Stimulated activated CD4-positive, alpha-beta T cell treated with anti-CD3 and anti-CD28 coated beads, Interleukin-12 subunit alpha, Interleukin-12 subunit beta, amount 100 ng/mL, for 48 hours (primary cell): ENCODE data around the gene ADAMTS2.

Experiments used
- DNase-seq, 3 donors: peaks; one replicate each; pipeline ENCODE4 v3.0.0-alpha.2; 2020; ENCODE audit warnings: low read depth in 2 of 3, low spot score in 1 of 3

ADAMTS2 gene

DNA sequence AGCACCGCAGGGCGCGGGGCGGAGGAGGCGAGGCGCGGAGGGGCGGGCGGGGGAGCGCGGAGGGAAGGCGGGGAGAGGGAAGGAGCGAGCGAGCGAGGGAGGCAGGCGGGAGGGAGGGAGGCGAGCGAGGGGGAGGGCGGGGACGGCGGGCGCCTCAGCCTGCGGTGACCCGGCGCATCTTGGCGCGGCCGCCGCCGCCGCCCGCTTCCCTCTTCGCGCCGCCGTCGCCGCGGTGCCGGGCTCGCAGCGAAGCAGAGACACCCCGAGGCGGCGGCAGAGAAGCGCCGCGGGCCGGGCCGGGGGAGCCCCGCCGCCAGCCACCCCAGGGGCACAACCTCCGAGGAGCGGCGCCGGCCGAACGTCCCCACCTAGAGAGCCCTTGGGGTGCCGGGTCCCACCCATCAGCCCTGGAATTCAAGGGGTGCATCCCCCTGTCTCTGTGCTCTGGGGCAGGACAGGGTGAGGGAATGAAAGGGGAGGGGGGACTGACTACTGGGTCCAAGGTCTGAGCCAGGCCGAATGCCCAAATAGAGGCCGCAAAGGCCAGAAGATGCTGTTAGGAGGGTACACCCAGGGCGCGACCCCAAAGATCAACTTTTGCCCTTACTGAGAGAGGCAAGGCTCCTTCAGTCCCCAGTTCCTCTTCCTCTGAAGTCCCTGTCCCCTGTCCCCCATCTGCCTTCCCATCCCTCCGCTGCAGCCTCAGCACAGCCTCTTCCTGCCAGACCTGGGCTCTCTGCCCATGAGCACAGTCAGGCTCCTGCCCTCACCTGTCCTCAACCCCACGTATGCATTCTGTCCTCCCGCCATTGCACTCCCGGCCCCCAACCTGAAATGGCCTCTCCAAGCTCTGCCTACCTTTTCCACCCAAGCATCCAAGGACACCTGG is at the start of gene ADAMTS2:
Gene ADAMTS2 (minus strand): TSS at position 29 of the 889 bp plus-strand sequence. CDS start 133 bp downstream, outside the sequence.
- DNase-seq = no peak

DNA sequence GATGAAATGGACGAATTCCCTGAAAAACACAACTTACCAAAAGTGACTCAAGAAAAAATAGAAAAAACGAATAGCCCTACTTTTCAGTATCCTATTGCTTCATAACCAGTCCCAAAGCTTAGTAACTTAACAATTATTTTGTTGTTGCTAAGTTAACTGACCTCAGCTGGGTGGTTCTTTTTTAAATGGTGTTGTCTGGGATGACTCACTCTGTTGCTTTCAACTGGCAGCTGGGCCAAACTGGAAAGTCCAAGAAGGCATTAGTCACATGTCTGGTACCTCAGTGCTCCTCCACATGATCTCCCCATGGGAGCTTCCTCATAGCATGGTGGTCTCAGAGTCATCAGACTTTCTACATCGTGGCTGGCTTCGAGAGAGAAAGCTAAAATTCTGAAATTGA is 47.8 kb upstream of the ADAMTS2 start:
- DNase-seq = no peak

DNA sequence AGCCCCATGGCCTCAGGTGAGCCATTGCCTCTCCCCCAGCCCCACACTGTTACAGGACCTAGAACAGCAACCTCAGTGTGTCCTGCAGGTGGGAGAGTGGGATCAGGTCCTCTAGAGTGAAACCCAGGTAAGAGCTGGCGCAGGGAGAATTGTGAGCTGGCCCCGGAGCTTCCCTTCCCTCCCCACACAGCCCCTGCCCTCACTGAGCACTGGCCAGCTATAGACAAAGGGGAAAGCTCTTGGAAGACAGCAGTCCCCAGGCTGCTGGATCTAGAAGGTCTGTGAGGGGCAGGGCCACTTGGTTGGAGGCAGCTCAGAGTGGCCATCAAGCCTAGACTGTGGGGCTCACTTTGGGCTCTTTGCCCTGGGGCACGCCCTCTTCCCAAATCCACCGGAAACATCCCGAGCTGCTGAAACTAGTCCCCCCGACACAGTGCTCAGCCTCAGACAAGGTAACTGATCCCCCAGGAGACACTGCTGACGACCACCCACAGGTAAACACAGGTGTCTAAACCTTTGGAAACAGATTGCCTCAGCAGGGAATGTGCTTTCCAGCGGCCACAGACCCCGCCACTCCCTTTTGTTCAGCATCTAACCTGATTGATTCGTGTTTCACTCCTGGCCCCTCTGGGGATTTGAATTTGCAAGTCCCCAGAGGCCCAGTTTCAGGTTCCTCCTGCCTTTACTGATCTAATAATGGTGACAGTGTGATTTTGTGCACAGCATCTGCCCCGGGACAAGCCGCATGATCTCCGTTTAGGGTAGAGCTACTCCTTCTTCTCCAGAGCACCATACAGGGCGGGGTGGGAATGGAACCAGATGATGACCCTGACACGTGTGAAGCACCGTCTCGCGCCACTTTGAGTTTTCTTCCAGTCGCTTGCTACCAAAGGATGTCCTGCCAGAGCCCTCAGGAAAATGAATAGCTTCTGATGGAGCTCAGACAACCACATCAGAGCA is 42.2 kb upstream of the ADAMTS2 start:
- DNase-seq = no peak

DNA sequence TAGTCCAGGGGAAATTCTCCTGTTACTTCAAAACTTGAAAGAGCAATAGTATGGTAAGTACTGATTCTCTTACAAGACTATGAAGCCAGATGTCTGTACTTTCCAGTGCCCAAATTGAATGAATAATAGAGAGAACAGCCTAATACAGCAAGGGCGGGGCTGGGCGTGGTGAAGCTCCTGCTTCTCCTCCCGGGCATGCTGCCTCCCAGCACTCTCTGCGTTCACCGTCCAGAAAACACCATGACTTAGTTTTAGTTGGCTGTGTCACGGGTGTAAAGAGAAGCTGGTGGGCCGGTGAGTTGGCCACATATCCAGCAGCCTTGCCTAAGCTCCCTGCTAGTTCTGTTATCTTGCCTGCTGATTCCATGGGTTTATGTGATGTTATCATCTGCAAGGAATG is 40.7 kb upstream of the ADAMTS2 start:
- no peak for DNase-seq

DNA sequence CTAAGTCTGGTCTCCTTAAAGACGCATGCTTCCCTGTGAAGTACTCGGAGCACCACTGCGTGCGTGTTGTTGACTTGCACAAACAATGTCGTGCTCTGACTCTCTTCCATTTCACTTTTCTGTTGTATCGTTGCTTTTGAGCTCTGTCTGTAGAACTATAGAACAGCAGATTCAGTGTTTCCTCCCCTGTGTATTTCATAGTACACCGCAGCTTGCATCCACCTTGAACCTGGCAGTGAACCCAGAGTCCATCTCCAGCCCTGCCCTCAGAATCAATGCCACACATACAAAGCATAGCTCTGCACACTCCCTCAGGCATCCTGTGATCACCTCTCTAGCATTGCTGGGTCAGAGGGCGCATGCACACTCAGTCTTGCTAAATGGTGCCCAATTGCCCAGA is 37.2 kb upstream of the ADAMTS2 start:
- DNase-seq = no peak

DNA sequence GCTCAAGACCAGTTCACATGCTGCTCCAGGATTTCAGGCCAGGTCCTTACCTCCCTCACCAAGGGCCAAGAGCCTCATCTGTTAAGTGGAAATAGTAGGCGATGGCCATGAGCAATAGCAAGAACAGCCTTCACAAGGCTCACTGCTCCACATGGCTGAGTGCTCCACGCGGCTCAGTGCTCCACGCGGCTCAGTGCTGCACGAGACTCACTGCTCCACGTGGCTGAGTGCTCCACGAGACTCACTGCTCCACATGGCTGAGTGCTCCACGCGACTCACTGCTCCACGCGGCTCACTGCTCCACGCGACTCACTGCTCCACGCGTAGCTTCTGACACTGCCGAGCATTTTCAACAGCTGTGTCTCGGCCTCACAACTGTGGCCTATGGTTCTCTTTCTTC is 36.4 kb upstream of the ADAMTS2 start:
- DNase-seq = no peak

DNA sequence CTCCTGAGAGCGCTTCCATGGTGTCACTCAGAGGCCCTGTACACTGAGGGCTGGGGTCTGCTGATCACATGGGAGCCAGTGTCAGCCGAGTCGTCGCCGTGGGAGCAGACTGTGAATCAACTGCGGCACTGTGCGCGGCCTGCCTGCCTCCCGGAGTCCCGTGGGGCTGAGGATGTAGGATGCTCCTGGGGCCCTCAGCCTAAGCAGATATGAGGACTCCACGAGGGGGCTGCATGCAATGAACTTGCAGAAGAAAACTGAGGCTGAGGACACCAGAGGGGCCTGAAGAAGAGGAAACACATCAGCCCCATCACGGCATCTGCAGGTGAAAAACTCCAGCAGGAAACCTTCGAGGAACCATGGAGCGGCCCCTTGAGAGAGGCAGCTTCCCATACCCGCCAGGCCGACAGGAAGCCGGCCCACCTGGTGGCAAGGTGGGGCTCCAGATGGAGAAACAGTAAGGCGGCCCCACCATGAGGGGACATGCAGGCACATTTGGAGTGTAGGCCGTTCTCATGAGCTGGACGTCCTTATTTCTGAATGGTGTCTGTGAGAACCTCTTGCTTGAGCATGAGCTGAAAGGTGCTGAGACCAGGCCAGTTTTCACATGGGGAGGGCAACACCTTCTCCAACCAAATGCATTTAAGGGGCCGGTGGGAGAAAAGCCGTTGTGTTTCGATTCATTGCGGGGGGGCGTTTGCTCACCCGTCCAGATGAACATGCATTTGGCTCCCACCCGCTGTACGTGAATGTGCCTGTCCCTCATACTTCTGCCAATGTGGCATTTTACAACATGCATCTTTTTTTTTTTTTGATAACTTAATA is 35.2 kb upstream of the ADAMTS2 start:
- DNase-seq = no peak

DNA sequence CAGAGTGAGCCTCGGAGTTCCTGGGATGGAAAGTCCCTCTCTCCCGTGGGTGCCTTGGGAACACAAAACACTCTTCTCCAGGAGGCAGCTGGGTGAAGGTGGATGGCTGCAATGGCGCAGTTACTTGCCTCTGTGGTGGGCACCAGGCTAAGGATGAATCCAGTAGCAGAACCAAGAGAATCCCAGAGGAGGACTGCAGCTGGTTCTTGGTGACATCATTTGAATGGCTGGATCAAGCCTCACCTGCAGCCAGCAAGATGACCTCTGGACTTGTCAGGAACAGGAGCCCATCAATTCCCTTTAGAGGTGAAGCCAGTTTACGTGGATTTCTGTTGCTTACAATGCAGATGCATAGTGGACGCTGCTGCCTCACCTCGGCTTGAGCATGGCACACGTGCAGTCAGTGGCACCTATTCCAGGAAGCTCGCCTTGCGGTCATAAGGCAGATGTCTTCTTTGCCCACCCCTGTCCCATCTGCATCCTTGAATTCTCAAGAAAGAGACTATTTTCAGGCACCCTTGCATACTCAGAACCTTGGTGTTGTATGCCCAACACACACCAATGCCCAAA is 34.1 kb upstream of the ADAMTS2 start:
- DNase-seq = no peak

DNA sequence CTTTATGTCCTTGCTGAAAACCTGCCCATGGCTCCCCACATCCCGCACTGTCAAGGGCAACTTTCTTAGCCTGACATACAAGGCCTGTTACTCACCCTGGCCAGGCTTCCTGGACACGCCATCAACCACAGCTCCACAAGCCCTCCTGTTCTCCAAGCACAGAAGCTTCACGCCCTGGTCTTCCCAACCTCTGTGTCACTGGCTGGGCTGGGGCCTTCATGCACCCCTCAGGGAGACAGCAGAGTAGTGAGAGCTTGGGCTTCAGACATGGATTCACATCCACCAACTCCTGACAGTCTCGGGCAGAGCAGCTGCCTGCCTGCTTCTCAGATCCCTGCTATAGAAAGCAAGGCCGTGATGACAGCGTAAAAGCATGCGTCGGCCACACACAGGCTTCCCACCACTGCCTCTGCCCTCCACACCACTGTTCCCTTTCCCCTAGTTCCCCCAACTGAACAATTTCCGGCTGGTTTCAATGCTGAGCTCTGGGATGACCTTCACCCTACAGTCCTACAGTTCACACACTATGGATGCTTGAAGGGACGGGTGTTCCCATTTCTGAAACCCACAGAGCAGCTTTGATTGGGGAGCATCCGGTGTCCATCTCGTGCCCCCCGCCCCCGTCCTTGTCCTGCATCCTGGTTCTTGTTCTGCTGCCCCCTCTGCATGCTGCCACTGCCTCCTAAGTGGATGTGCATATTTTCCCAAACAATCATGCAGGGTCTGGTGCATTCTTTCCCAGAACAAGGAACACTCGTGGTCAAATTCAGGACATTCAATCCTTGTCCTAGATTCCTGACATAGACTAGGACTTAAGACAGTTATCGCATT is 33.4 kb upstream of the ADAMTS2 start:
- no peak for DNase-seq

DNA sequence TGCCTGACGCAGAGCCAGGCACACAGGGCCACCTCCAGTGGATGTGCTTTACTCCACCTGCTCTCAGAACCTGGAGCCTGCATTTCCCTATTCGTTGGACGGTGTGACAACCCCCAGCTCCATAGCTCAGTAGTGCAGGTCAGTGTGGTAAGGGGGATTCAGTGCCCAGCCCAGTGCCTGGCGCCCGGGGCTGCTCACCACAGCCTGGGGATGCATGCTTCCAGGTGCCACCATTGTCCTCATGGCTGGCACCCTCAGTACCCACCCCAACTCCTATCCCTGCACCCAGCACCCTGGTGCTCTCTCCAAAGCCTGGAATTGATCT is 32.8 kb upstream of the ADAMTS2 start:
- no peak for DNase-seq

DNA sequence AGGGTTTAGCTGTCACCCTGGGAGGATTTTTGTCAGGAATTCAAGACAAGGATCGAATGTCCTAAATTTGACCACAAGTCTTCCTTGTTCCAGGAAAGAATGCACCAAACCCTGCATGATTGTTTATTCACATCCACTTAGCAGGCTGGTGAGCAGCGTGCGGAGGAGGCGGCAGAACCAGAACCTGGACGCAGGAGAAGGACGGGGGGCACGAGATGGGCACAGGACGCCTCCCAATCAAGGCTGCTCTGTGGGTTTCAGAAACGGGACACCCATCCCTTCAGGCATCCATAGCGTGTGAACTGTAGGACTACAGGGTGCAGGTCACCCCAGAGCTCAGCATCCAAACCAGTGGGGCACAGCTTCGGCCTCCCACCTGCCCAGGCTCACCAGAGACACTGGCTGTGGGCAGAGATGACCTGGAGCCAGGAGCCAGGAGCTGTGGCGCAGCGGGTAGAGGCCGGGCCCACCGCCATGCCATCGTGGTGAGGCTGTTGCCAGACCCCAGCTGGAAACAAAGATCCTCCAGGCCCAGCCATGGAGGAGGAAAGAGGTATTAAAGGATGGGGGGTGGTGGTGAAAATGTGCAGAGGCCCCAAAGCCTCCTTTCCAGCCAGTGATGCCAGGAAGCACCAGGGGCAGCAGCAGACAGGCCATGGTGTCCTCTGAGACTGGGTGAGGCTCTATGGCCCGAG is 32.3 kb upstream of the ADAMTS2 start:
- DNase-seq = no peak

DNA sequence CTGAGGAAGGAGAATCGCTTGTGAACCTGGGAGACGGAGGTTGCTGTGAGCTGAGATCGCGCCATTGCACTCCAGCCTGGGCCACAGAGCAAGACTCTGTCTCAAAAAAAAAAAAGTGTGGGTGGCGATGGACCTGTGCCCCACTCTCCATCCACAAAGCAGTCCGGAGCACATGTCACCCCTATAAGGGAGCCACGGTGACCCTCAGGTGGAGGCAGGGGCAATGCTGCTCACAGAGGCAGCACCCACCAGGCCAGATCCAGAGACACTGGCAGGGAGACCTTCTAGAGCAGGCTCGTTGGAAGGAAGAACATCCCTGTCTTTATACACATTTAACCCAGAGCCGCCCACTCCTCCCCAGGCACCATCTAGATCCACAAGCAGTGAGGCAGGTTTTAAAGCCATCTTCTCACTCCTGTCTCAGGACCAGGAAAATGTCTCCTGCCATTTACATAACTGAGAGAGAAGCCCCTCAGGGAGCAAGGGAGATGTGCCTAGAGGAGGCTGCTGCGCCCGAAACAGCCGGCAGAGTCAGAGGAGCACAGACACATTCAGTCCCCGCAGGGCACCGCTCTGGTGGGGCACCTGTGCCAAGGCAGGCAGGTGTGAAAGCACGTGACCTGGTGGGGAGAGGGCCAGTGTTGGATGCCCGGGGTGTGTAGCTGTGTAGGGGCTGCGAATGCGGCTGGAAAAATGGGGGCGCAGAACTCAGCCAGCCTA is 31.6 kb upstream of the ADAMTS2 start:
- no peak for DNase-seq

DNA sequence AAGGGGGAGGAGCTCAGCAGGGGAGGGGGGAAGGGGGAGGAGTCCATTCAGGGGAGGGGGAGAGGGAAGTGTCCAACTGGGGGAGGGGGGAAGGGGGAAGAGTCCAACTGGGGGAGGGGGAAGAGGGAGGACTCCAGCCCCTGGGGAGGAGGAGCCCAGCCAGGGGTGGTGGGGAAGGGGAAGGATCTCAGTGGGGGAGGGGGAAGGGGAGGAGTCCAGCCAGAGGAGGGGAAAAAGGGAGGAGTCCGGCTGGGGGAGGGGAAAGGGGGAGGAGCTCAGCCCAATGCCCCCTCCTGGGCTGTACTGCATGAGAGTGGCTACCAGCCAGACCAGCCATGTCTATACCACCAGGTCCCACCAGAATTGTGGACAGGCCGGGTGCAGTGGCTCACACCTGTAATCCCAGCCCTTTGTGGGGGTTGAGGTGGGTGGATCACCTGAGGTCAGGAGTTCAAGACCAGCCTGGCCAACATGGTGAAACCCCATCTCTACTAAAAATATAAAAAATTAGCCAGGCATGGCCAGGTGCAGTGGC is 30.6 kb upstream of the ADAMTS2 start:
- DNase-seq = no peak

DNA sequence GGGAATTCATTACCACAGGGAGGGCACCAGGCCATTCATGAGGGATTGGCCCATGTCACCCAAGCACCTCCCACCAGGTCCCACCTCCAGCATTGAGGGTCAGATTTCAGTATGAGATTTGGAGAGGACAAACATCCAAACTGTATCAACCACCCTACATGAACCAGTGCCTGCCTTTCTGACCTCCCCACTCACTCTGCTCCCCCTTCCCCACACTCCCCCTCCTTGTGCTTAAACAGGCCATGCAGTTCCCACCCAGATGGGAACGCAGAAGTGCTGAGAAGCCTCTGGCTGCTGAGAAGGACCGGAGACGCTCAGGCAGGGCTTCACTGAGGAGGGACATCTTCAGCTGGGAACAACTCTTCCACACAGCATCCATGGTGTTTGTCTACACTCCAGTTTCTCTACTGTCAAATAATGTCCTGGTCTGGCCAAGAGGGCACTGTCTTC is 30.0 kb upstream of the ADAMTS2 start:
- DNase-seq = no peak

DNA sequence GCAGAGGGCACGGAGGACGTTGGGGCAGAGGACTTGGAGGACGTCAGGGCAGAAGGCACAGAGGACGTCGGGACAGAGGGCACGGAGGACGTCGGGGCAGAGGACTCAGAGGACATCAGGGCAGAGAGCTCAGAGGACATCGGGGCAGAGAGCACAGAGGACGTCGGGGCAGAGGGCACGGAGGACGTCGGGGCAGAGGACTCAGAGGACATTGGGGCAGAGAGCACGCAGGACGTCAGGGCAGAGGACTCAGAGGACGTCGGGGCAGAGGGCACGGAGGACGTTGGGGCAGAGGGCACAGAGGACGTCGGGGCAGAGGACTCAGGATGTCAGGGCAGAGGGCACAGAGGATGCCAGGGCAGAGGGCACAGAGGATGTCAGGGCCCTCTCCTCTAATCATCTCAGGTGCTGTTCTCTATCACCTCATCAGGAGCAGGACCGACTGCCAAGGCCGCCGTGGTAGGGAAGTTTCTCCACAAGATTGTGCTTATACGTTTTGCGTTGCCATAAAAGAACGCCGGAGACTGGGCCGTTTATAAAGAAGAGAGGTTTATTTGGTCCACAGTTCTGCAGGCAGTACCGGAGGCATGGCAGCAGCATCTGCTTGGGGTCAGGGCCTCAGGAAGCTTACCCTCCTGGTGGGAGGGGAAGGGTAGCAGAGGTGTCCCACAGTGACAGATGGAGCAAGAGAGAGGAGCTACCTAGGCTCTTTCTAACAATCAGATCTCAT is 29.4 kb upstream of the ADAMTS2 start:
- no peak for DNase-seq

DNA sequence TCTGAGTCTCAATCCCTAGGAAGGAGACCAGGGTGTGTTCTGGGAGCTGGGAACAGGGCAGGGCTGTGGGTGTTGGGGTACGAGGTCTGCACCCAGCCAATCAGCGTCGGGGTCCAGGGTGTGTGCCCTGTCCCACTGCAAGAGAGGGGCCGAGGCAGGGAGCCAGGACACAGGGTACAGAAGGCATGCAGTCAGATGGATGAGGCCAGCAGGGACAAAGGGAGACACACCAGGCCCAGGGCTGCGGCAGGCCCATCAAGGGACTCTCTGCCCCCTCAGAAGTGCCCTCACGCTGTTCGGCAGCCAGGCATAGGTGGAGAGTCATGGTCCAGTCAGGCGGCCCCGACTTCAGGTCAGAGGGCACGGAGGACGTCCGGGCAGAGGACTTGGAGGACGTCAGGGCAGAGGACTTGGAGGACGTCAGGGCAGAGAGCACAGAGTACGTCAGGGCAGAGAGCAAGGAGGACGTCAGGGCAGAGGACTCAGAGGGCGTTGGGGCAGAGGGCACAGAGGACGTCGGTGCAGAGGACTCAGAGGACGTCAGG is 28.8 kb upstream of the ADAMTS2 start:
- no peak for DNase-seq

DNA sequence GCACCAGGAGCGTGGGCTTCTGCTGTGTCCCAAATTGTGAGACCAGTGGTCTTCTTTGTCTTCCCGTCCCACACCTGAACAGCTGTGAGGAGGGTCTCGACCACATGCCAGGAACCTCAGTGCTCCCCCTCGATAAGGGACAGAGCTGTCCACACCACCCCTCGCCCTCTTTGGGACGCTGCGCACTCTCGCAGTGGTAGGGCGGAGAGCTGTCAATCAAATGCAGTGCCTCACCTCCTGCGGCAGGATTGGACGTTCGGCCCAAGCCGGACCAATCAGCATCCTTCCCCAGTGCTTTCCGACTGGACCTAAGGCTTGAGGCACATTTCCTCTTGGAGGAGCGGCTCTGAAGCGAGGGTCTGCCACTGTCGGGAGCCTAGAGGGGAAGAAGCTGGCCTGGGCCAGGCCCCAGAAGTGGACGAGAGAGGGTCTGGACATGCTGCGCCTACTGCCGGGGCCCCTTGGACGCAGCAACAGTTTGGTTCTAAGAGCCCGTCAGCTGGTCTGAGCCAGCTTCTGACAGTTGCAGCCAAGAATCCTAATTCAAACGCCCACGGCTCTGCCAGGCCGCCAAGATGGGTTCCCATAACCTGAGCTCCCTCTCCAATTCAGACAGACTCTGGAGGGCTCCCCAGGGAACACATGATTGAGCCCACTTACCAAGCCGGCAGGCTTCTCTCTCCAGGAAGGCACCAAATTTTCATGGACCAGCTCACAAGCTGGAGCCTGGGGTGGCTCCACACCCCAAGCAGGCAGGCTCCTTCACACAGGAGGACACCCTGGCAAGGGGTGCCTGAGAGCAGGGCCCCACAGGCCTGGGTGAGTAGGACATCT is 28.1 kb upstream of the ADAMTS2 start:
- DNase-seq = no peak
